LNCaP clone FGC (cell line): ENCODE results near the gene CD82.
"Not testable (repeated sequence)": the region's sequence is repeated elsewhere in the genome, so short reads cannot be mapped to it uniquely, and the experiment has no call there.

Source experiments
- DNase-seq: peaks from one replicate; pipeline ENCODE4 v3.0.0-alpha.2; 2011; ENCODE audit warnings: low read depth
- H3K4me3 ChIP-seq: 2 replicates; pipeline ENCODE4 v1.5.1; 2011; ENCODE audit warnings: mild to moderate bottlenecking, low read depth, low read length, control low read depth
- CTCF ChIP-seq: IDR thresholded peaks from 2 replicates; pipeline ENCODE4 v1.5.1; 2012; ENCODE audit warnings: mild to moderate bottlenecking; ENCODE audit not compliant: control insufficient read depth, insufficient read depth; ENCODE audit errors: extremely low read depth

CD82 gene

GRCh38 chr11:44556735-44557409 lies 8.6 kb upstream of the CD82 start:
- no peak for DNase-seq
- peak; percentile 82 for TF ChIP-seq CTCF
- no peak overlapping the region for H3K4me3 ChIP-seq

- DNase-seq = no peak
- no peak for TF ChIP-seq CTCF
- no peak overlapping the region for H3K4me3 ChIP-seq
Measured at GRCh38 chr11:44557464-44557863, 8.0 kb upstream of the CD82 start.

DNA sequence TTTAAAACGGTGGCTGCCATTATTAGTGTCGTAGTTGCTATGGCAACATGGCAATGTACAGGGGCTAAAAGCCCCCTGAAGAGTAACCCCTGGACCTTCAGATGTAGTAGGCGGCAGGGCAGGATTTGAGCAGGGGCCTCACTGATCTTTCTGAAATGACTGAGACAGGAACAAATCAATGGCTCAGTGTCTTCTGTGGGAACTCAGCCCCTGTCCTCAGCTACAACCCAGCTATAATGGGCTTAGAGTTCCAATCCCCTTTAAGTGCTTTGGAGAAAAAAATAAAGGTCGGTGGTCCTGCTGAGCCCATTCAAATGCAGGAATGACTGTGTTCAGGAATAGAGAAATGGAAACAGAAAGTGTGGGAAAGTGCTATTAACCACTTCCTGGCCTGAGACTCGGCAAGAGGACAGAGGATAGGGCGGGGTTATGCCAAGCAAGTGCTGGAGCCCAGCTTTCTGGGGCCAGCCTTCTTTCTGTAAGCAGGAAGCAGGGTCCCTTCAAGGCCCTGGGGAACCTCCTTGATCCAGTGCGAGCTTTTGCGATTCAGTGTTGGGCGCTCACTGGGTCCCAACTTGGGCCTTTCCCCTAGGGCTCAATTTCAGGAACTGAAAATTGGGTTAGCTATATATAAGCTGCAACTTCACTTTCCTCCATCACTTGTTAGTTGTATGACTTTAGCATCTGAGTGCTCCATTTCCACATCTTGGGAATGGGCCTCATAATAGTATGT lies 6.1 kb upstream of the CD82 start:
- no peak for TF ChIP-seq CTCF
- H3K4me3 ChIP-seq = no peak overlapping the region
- no peak for DNase-seq

- DNase-seq, H3K4me3 ChIP-seq: not testable (repeated sequence)
Measured at GRCh38 chr11:44559940-44560300, 5.5 kb upstream of the CD82 start.

DNA sequence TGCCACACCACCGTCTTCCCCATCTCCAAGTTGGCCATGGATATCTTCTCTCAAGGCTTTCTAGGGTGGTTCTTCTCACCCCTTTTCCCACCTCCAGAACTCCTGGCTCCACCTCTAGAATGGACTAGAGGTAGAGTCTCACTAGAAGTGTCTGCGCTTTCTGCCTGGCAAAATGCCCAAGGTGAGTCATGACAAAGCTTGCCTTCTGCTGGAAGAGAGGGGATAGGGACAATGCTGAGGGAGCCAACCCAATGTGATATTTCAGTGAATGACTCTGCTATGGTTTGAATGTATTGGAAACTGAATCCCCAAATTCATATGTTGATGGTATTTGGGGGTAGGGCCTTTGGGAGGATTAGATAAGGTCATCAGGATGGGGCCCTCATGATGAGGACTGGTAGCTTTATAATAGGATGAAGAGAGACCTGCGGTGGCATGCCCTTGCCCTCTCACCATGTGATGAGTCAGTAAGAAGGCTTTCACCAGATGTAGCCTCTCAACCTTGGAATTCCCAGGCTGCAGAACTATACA lies 4.1 kb upstream of the CD82 start:
- no peak overlapping the region for H3K4me3 ChIP-seq
- no peak for DNase-seq
- no peak for TF ChIP-seq CTCF

GRCh38 chr11:44561964-44562734 lies 3.3 kb upstream of the CD82 start:
- no peak for DNase-seq
- no peak overlapping the region for H3K4me3 ChIP-seq
- TF ChIP-seq CTCF = no peak

DNA sequence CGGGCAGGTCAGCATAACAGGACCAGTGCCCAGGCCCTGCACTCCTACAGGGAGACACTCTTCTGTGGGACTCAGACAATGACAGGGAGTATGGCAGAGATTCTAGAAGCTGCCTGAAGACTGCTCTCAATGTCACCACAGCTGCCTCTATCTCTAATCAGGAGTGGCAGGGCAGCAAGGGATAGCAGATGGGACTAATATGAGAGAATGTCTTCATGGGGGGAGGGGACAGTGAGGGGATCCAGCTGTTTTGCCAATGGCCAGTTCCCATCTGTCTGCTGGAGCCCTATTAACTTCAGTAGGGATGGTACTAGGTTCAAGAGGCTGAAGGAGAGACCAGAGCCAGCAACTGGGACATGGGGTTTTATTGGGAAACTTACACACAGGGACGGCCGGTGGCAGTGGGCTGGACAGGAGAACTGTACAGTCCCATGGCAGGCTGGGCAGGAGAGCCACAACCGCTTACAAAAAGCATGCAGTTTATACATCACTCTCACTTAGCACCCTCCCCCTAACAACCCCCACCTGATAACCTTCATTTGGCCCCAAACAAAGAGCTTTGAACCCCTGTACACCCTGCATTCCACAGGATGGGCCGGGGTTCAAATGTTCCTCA lies 2.5 kb upstream of the CD82 start:
- TF ChIP-seq CTCF = no peak
- no peak overlapping the region for H3K4me3 ChIP-seq
- no peak for DNase-seq
